ENCODE results near the gene KL. TPM values are rescaled to one million over a fixed set of nuclear protein-coding genes. Genes with fewer than 3 reads are reported as not detected.

The KL gene
- total RNA-seq, 1 donor: under 0.01 TPM

- no peak overlapping the region for H3K4me3 ChIP-seq (ENCODE audit: low read depth, low read length)
- TF ChIP-seq, protein P1, sequence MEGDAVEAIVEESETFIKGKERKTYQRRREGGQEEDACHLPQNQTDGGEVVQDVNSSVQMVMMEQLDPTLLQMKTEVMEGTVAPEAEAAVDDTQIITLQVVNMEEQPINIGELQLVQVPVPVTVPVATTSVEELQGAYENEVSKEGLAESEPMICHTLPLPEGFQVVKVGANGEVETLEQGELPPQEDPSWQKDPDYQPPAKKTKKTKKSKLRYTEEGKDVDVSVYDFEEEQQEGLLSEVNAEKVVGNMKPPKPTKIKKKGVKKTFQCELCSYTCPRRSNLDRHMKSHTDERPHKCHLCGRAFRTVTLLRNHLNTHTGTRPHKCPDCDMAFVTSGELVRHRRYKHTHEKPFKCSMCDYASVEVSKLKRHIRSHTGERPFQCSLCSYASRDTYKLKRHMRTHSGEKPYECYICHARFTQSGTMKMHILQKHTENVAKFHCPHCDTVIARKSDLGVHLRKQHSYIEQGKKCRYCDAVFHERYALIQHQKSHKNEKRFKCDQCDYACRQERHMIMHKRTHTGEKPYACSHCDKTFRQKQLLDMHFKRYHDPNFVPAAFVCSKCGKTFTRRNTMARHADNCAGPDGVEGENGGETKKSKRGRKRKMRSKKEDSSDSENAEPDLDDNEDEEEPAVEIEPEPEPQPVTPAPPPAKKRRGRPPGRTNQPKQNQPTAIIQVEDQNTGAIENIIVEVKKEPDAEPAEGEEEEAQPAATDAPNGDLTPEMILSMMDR (IDR thresholded peaks at IDR 0.05; ENCODE audit: insufficient read depth, low read depth, low read length): no peak
- no peak for DNase-seq (ENCODE audit: low read depth)
Measured at GRCh38 chr13:33018886-33019285, 2.7 kb downstream of the KL start.

DNA sequence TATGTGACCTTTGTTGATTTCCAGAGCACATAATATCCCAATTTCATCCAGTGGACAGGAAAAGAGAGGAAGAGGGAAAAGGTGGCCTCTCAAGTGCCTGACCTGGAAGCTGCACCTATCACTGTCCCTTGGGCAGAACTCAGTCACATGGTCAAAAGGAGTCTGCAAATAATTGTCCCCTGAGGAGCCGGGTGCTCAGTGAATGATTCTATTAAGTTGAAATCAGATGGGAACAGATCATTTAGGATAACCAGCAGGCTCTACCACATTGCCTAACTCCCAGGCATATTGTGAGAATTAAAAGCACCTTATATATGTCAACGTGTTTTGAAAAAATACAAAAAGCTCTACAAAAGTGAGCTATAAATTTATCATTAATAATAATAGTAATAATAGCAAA, 6.8 kb downstream of the KL start:
- DNase-seq (ENCODE audit: low read depth): no peak
- TF ChIP-seq, protein P1 (IDR thresholded peaks at IDR 0.05; ENCODE audit: insufficient read depth, low read depth, low read length): no peak
- H3K4me3 ChIP-seq (ENCODE audit: low read depth, low read length): no peak overlapping the region

GRCh38 chr13:33025220-33025744, 9.1 kb downstream of the KL start:
- no peak for DNase-seq (ENCODE audit: low read depth)
- TF ChIP-seq, protein P1 (IDR thresholded peaks at IDR 0.05; ENCODE audit: insufficient read depth, low read depth, low read length): no peak
- no peak overlapping the region for H3K4me3 ChIP-seq (ENCODE audit: low read depth, low read length)

- DNase-seq (ENCODE audit: low read depth): no peak
- TF ChIP-seq, protein P1 (IDR thresholded peaks at IDR 0.05; ENCODE audit: insufficient read depth, low read depth, low read length): no peak
- no peak overlapping the region for H3K4me3 ChIP-seq (ENCODE audit: low read depth, low read length)
Measured at GRCh38 chr13:33026489-33027152, 10.4 kb downstream of the KL start.

- DNase-seq (ENCODE audit: low read depth): no peak
- no peak overlapping the region for H3K4me3 ChIP-seq (ENCODE audit: low read depth, low read length)
- TF ChIP-seq, protein P1 (IDR thresholded peaks at IDR 0.05; ENCODE audit: insufficient read depth, low read depth, low read length): no peak
Measured at GRCh38 chr13:33028620-33029019, 12.4 kb downstream of the KL start.

DNA sequence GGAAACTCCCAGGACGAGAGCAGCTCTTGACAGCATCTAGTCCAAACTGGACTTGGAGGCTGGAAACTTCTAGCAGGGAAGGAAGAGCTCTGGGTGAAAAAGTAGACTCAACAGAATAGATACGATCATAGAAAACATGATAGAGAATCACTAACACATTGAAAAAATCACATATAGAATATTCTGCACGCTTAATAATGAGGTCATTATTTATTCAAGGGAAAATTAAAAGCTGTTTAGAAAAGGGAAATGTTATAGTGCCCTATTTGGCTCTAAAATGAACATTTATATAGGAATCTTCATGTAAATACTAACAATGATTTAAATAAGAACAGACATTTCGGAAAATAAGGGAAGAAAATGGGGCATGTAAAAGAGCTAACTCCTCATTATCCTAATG, 15.1 kb downstream of the KL start:
- no peak for DNase-seq (ENCODE audit: low read depth)
- H3K4me3 ChIP-seq (ENCODE audit: low read depth, low read length): no peak overlapping the region
- TF ChIP-seq, protein P1 (IDR thresholded peaks at IDR 0.05; ENCODE audit: insufficient read depth, low read depth, low read length): no peak

All from fibroblast of villous mesenchyme (primary cell).